ENCODE results near the gene AURKAIP1.
"Not testable (repeated sequence)": the region's sequence is repeated elsewhere in the genome, so short reads cannot be mapped to it uniquely, and the experiment has no call there.

AURKAIP1 gene

DNA sequence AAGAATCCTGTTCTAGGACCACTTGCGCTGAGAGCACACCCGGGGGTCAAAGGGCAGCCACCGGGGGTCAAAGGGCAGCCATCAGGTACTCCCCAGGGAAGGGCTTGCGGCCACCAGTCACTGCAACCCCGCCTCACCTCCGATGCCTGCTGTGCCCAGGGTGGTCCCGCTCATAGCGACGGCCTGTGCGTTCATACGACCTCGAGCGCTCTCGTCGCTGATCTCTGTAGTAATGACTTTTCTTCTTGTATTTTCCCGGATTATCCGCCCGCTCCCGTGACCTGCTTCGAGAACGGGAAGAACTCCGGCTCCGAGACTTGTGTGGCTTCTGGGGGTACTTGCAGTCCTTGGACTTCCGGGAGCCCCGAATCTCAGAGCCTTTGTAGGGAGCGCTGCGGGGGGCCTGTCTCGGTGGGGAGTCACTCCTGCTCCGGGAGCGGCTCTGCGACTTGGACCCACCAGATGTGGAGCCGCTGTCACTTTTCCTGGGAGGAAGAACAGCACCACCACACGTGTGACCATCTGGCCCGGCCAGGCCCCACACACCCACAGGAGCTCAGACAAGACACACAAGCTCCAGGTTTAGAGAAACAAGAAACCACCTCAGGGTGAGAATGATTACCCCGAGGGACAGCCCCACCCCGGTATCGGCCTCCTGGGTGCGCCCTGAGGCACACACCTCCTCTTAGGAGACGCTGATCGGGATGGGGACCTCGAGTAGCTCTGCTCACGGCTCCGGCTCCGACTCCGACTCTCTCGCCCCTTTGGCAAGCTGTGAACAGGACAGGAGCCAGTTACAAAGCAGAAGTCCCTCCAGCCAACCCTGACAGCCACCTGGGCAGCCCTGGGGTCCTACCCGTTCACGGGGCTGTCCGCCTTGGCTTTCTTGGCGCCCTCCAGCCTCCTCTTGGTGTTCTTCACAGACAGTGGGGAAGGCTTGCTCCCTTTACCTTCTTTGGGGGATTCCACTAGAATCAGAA is 12.4 kb upstream of the AURKAIP1 start:
- no peak for DNase-seq (ENCODE audit: low spot score)

DNA sequence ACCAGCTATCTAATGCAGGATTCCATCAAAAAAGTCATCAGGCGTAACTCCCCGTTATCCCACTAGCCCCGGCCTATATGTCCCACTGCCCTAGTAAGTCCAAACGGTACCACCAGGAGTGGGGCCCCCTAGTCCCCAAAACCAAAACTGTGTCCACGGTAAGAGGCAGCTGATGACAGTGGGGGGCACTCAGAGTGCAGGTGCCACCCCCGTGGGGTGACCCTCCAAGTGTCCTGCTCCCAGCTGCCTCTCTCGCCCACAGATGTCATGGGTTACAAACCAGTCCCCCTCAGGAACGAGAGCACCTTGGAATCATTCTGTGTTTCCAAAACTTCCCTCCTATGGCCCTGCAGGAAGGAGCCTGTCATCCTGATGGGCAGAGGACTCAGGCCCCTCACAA is 10.9 kb upstream of the AURKAIP1 start:
- no peak for DNase-seq (ENCODE audit: low spot score)

DNA sequence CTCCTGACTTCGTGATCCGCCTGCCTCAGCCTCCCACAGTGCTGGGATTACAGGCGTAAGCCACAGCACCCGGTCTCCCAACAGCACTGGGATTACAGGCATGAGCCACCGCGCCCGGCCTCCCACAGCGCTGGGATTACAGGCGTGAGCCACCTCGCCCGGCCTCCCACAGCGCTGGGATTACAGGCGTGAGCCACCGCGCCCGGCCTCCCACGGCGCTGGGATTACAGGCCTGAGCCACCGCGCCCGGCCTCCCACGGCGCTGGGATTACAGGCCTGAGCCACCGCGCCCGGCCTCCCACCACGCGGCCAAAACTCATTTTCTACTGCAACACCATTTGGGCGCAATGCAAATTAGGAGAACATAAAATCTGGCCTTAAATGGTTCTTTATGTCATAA is 10.3 kb upstream of the AURKAIP1 start:
- DNase-seq (ENCODE audit: low spot score) = not testable (repeated sequence)

DNA sequence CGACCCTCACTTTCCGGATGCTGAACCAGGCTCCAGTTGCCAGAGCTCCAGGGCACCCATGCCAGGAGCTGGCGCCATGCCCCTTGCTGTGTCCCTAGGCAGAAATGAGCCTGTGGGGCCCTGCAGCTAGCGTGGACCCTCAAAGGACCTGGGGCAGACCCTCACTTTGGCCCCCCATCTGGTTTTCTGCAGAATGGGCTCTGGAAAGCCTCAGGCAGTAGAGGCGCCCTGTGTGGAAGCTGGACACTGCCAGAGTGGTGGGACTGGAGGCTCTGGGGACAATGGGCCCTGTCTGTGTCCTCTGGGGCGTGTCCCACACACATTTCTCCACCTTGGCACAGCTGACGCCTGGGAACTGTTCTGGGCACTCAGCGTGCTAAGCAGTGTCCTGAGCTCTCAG is 6.3 kb upstream of the AURKAIP1 start:
- DNase-seq (ENCODE audit: low spot score) = no peak

DNA sequence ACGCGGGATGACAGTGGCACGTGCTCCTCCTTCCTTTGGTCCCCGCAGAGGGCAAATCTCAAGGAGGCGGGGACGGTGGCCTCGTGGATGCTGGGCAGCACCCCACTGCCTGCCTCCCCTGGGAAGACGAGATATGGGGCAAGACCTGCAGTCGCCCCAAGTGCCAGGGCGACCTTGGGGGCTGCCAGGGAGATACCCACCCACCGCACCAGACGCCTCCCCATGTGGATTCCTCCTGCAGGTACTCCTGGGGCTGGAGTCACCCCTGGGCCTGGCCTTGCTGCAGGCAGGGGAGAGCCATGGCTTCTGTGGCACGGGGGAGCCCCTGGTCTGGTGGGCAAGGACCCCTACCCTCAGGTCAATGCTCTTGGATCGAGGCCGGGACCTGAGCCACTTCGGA is 5.9 kb upstream of the AURKAIP1 start:
- no peak for DNase-seq (ENCODE audit: low spot score)

DNA sequence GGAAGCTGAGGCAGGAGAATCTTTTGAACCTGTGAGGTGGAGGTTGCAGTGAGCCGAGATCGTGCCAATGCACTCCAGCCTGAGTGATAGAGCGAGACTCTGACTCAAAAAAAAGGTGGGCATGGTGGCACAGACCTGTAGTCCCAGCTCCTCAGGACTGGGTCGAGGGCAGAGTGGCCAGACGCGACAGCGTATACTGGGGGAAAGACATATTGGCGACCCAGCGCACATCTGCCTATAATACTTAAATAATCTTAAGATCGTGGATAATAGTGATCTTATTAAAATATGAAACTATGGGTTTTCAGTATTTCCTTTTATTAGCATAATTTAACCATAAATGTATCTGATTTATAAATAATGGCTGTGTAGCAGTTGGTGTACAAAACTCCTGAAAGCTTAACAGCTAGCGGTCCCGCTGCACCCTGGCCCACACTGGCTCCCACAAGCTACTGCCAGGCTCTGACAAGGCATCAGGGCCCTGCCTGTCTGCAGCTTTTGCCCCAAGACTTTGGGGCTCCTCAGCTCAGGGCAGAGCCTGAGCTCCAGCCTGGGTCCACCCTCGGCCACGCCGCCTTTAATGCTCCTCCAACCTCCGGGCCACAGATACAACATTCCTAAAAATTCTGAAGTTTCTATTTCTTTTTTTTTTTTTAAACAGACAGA is 2.7 kb upstream of the AURKAIP1 start:
- no peak for DNase-seq (ENCODE audit: low spot score)

DNA sequence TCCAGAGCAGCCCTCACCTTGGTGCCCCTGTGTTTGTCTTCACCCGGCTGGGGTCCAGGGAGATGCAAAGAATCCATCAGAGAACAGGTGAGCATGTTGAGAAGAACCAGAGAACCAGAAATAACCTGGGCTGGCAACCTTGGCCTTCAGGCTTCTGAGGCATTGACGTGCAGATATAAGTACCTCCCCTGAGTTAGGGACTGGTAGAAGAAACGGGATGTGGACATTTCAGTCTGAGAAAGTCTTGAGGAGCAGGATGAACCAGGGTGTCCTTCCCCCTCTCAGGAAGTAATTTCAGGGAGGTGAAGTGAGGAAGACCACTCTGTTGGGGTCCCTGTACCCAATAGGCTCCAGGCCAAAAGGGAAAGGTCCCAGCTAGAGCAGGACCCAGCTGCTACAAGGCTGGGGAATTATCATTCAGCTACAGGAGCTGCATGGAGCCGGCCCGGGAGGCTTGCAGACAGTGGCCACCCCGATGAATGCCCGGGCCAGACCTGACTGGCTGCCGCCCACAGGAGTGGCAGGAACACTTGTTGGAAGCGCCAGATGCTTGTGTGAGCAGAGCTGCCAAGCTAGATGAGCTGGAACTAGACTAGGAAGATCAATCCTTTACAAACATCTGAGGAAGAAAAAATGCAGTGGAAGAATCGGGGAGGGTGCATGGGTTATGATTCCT is 1.7 kb upstream of the AURKAIP1 start:
- DNase-seq (ENCODE audit: low spot score) = no peak

DNA sequence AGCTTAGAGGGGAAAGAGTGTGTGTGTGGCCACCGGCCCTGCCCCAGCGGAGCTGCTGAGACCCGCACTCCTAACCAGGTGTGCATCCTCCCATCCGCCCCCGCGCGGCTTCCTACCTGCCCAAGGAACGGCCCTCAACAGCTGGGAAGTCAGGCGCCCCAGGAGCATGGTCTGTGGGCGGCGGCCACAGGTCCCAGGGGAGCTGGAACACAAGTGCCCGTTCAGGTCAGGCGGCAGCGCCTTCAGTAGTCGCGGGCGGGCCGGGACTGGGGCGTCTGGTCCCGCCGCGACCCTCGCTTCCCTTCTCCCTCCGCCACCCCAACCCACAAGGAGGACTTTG is 448 bp downstream of the AURKAIP1 start:
- DNase-seq (ENCODE audit: low spot score) = no peak

DNA sequence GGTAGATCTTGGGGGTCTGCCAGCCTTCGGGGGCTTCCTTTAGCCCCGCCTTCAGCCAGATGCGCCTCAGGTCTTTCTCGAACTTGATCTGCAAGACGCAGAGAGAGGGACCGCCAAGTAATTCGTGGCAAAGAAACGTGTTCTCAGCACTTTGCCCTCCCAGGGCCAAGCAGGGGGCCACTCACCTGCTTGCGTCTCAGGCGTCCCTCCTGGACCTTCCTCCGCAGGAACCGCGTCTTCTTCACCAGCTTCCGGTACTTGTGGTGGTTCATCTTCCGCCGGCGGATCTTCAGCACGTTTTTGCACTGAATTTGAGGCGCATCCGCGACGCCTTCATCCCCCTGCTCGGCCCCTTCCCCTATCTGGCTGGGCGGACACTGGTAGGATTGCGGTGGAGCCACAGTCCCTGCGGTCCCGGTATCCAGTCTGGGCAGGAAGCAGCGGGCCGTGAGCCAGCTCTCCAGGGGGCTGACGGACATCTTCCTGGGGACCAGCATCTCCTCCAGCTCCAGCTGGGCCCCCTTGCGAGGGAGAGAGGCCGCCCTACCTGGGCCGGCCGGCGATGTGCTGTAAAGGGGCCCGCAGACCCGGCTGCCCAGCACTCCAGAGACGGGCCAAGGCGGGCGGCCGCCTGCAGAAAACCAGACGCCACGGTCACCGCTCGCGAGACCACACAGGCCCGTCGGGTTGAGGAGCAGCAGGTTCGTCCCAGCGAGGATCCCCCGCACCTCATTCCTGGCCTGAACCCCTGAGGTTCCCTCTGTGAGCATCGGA is 1.0 kb downstream of the AURKAIP1 start:
- no peak for DNase-seq (ENCODE audit: low spot score)

DNA sequence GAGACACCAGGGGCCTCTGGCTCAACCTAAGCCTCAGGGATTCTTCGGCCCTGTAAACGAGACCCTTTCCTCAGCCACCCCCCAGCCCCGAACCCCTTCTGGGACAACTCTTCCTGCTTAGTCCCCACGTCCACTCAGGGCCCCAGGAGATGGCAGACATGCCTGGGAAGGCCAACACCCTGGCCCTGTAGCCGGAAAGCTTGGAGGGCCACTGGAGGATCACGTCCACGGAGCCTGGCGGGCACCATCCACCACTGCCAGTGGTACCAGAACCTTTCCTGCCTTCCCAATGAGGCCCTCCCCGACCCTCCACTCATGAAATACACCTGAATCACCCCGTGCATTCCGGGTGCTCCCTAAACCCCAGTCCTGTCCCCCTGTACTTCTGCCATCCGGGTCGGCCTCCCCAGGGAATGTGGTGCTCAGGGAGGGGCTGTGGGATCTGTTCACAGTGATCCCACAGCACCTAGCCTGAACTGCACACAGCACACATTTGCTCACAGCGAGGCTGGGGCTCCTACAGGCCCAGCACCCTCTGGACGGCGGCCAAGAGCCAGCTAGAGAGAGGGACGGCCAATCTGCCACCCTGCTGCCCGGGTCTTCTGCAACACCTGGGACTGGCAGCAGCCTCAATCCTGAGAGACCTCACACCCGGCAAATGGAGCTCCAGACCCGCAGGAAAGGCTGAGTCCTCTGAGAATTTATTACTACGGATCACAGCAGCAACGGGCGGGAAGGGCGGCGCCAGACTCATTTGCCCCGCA is 1.8 kb downstream of the AURKAIP1 start:
- no peak for DNase-seq (ENCODE audit: low spot score)

DNA sequence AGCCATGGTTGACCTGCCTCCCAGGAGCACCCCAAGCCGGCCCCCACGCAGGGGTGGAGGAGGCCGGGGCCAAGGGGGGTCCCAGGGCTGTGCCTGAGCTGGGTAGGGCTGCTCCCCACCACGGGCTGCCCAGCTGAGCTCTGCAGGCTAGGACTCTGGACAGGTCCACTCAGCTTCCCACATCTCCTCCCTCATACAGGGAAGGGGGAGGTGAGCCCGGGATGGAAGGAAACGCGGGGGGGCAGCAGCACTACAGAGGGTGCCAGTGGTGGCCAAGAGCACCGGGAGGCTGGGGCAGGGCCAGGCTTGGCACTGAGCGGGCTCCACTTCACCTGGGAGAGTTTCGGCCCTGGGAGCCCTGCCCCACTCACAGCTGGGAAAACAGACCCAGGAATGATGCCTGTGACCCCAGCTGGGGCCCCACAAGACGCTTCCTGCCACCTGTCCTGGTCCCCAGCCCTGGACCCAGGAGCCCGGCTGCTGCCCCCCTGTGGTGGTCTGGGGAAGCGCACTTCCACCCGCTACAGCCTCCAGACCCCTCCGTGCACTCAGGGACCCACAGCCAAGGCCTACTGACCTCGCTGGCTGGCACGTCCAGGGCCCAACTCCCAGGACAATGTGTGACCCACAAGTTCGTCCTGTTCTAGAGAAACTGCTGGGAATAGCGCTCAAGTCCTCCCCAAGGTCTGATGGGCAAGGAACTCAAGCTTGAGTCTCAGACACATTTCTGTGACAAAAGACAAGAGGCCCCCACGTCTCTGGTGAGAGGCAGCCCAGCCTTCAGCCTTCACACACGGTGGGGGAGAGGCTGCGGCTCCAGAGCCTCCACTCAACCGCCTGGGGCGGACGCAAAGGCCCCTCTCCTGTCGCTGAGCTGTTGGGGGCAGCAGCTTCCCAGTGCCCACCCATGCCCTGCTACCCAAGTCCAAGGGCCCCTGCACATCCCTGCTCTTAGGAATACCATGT is 3.0 kb downstream of the AURKAIP1 start:
- peak; percentile 87 for DNase-seq (ENCODE audit: low spot score)

DNA sequence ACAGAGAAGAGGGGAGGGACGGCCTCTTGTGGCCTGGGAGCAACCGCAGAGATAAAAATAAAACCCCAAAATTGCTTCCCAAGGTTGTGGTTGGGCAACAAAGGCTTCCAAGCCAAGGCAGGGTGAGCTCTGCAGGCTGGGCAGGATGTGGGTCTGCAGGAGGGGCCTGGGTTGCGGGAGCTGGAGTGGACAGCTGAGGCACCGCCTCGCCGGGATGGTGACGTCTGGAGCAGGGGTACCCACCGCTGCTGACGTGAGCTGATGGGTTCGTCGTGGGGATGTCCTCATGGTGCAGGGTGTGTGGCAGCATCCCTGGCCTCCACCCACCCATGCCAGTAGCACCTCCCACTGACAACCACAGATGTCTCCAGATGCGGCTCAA is 3.7 kb downstream of the AURKAIP1 start:
- no peak for DNase-seq (ENCODE audit: low spot score)

DNA sequence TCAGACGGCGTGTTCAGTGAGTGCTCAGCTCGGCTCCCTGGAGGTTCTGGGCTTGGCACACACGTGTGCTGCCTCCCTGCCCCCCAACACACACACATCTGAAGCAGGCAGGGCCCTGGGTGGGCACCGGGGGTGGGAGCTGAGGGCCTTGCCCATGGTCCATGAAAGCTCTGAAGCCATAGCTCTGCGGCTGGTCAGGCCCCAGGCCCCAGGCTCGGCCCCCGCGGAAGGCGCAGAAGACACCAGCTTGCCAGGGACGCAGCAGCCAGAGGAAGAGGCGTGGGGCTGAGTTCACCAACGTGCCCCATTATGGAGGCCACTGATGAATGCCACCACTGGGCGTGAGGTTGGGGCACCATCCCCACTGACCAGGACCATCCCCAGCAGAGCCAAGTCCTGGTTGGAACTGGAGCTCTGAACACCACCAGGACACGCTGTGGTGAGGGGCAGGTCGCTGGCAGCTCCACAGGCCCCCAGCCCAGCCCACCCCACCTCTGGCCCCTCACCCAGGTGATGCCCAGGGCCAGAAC is 4.2 kb downstream of the AURKAIP1 start:
- no peak for DNase-seq (ENCODE audit: low spot score)

DNA sequence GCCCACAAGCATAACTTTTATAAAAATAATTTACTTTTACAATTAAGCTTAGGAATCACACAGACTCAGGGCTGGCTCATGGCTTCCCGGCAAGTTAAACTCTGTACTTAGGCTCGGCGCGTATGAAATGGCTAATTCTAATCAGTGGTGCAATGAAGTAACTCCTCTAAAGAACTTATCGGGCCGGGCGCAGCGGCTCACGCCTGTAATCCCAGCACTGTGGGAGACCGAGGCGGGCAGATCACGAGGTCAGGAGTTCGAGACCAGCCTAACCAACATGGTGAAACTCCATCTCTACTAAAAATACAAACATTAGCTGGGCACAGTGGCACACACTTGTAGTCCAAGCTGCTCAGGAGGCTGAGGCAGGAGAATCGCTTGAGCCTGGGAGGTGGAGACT is 4.9 kb downstream of the AURKAIP1 start:
- DNase-seq (ENCODE audit: low spot score) = not testable (repeated sequence)

DNA sequence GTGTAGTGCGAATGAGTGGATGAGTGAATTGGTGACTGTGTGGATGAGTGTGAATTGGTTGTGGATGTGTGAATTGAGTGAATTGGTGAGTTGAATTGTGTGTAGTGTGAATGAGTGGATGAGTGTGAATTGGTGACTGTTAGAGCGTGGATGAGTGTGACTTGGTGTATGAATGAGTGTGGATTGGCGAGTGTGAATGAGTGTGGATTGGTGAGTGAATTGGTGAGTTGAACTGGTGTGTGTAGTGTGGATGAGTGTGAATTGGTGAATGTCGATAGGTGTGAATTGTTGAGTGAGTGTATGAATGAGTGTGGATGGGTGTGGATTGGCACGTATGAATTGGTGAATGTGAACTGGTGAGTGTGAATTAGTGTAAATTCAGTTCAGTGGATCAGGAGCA is 7.7 kb downstream of the AURKAIP1 start:
- no peak for DNase-seq (ENCODE audit: low spot score)

DNA sequence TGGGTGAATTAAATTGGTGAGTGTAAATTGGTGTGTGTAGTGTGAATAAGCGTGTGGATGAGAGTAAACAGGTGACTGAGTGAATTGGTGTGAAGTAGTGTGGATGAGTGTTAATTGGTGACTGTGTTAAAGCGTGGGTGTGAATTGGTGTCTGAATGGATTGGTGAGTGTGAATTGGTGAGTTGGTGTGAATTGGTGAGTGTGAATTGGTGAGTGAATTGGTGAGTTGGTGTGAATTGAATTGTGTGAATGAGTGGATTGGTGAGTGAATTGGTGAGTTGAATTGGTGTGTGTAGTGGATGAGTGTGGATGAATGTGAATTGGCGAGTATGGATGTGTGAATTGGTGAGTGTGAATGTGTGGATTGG is 8.3 kb downstream of the AURKAIP1 start:
- DNase-seq (ENCODE audit: low spot score) = no peak

DNA sequence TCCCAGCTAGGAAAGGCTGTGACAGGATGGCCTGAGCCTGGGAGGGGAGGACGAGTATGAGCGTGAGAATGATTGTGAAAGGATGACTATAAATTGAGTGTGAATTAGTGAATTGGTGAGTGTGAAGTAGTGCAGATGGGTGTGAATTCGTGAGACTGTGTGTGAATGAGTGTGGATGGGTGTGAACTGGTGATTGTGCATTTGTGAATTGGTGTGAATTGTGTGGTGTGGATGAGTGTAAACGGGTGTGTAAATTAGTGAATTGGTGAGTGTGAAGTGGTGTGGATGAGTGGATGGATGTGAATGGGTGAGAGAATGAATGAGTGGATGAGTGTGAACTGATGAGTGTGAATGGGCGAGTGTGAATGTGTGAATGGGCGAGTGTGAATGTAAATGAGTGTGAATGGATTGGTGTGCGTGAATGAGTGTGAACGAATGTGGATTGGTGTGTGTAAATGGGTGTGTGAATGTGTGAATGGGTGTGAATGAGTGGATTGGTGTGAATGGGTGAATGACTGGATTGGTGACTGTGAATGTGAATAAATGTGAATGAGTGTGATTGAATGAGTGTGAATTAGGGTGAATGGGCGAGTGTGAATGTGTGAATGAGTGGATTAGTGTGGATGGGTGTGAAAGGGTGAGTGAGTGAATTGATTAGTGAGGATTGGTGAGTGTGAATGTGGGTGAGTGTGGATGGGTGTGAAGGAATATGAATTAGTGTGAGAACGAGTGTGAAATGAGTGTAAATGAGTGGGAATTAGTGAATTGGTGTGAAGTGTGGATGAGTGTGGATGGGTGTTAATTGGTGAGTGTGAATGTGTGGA is 8.9 kb downstream of the AURKAIP1 start:
- no peak for DNase-seq (ENCODE audit: low spot score)

DNA sequence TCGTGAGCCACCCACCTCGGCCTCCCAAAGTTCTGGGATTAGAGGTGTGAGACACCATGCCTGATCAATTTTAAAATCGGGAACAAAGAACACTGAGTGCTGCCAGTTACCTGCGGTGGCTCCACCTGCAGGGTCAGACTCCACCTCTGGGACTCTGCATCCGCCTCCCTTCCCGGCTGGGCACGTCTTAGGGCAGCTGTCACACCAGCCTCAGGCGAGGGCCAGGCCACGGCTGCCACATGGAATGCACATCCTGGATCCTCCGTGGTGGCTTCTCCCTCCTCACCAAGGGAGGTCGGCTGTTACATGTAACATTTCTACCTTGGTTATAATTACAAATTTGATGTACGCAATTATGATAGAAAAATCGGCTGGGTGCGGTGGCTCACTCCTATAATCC is 10.7 kb downstream of the AURKAIP1 start:
- DNase-seq (ENCODE audit: low spot score) = no peak

DNA sequence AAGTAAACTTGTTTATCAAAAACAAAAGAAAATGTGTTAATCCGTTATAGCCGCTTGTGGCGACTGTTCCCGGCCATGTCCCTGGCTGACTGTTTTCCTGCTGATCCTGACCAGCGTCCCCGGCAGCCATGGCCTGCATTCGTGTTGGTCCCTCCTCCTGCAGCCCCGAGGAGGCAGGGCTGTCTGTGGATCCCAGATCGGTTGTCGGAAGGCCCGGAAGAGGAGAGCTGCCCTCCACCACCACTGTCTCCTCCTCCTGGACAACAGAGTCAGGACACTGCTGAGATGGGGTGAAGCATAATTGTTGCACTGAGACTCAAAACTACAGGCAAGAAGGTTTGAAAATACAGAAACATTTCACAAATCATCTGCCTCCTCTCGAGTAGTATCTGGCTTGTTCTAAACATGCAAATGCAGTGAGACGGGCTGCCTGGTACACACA is 13.0 kb downstream of the AURKAIP1 start:
- no peak for DNase-seq (ENCODE audit: low spot score)

Measured in germinal center (tissue), 1 donor.